Measurements from ENCODE around the gene HES5. TPM values are rescaled to one million over a fixed set of nuclear protein-coding genes. Genes with fewer than 3 reads are reported as not detected.
"Not testable (repeated sequence)": the region's sequence is repeated elsewhere in the genome, so short reads cannot be mapped to it uniquely, and the experiment has no call there.

The HES5 gene
- polyA plus RNA-seq, 3 donors, result not detected

DNA sequence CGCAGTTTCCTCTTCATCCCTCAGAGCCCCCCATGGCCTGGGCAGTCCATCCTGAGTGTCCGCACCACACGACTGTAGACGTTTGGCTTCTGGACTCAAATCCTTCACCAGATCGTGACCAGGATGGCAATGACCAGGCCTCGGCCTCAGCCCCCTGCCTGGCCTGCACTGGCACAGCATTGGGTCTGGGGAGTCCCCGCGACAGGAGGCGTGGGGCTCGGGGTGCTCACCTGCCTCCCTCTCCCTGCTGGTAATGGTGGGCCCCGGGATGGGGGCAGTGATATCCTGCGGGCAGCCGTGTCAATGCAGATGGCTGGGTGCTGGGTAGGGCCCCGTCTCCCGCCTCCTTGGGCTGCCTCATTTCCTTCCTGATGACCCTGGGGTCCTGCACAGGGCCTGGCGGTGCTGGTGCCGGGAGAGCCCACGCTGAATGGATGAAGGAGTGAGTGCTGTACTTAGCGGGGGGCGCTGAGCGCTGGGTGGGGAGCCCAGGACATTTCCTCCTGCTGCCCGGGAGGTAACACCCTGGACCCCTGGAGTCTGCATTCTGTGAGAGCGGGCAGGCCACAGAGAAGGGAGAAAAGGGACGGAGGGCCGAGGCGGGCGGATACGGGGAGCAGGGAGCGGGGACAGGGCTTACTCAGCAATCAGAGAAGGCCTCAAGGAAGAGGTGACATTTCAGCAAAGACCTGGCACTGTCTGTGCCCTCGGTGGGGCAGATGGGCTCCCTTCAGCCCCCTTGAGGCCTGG, 24.0 kb upstream of the HES5 start:
- peak overlapping the region in 1 of 2 donors; percentile 55 for H3K4me3 Mint-ChIP-seq
- Histone ChIP-seq H3K36me3 (replicated peaks in 1 of 2; ENCODE audit: control insufficient read depth in 1 of 2, insufficient read depth in 2 of 2, low read length in 2 of 2) (peaks cover 14 to 16% of the 10 kb centered on the region in 2 donors), H3K4me1 (ENCODE audit: control insufficient read depth in 1 of 2, insufficient read depth in 2 of 2, low read length in 2 of 2) (peaks cover 51 to 56% of the 10 kb centered on the region in 2 donors), H3K9me3 (replicated peaks in 1 of 2; ENCODE audit: control insufficient read depth in 1 of 2, insufficient read depth in 1 of 2, low read length in 2 of 2) (no peaks in the 10 kb centered on the region), H3K27ac (ENCODE audit: low read depth in 1 of 2, low read length in 2 of 2) (no peak overlapping the region), H2AFZ (ENCODE audit: insufficient read depth, low read depth, low read length, poor library complexity, severe bottlenecking) (no peak overlapping the region), H4K20me1 (ENCODE audit: insufficient read depth, low read length) (peaks cover 14% of the 10 kb centered on the region), H3K4me3 (replicated peaks in 1 of 3; ENCODE audit: low read depth in 2 of 3, low read length in 3 of 3) (no peak overlapping the region), H3K9ac (ENCODE audit: insufficient read depth, low read length, poor library complexity, severe bottlenecking) (no peak overlapping the region), H3K4me2 (replicated peaks; ENCODE audit: extremely low read depth, low read length, poor library complexity, severe bottlenecking) (peak overlapping the region; percentile 97), H3K79me2 (ENCODE audit: insufficient read depth, low read length) (peaks cover 27% of the 10 kb centered on the region), H3K27me3 (ENCODE audit: control insufficient read depth in 2 of 2, insufficient read depth in 2 of 2, low read length in 2 of 2) (no peaks in the 10 kb centered on the region)
- TF ChIP-seq, protein P1, sequence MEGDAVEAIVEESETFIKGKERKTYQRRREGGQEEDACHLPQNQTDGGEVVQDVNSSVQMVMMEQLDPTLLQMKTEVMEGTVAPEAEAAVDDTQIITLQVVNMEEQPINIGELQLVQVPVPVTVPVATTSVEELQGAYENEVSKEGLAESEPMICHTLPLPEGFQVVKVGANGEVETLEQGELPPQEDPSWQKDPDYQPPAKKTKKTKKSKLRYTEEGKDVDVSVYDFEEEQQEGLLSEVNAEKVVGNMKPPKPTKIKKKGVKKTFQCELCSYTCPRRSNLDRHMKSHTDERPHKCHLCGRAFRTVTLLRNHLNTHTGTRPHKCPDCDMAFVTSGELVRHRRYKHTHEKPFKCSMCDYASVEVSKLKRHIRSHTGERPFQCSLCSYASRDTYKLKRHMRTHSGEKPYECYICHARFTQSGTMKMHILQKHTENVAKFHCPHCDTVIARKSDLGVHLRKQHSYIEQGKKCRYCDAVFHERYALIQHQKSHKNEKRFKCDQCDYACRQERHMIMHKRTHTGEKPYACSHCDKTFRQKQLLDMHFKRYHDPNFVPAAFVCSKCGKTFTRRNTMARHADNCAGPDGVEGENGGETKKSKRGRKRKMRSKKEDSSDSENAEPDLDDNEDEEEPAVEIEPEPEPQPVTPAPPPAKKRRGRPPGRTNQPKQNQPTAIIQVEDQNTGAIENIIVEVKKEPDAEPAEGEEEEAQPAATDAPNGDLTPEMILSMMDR (IDR thresholded peaks at IDR 0.05), result no peak
- peaks cover 13 to 16% of the 10 kb centered on the region in 2 donors for H3K36me3 Mint-ChIP-seq
- WGBS (ENCODE audit: insufficient coverage), result 83% methylated on average over 25 of the region's 30 CpGs
- peaks cover 0 to 3% (median 0%) of the 10 kb centered on the region in 7 donors for H3K9me3 Mint-ChIP-seq
- H3K27me3 Mint-ChIP-seq (ENCODE audit: low read depth in 3 of 3), result peaks cover 9 to 16% (median 14%) of the 10 kb centered on the region in 3 donors
- intact Hi-C loops (cut with micrococcal nuclease), result no loop called here
- peaks cover 40% of the 10 kb centered on the region for H3K4me1 Mint-ChIP-seq
- DNase-seq, result no peak
- H3K27ac Mint-ChIP-seq, result peak overlapping the region in 5 of 7 donors; percentile 55 to 98 (median 97)

DNA sequence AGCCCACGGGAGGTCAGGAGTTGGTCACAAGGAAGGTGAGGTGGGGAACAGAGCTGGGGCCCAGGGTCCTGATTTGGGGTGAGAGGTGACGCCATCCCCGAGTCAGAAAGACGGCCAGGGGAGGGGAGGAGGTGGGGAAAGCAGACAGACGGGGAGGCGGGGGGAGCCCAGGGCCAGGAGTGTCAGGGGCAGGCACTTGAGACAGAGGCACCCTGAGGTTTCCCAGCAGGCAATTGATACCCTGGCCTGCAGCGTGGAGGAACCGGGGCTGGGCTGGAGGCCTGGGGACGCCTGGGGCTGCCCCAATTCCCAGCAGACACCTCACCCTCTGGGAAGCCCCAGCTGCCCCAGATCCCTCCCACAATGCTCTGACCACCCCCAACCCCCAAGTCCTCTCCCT, 23.0 kb upstream of the HES5 start:
- H3K27ac ChIP-seq (ENCODE audit: low read depth in 1 of 2, low read length in 2 of 2); H3K36me3 ChIP-seq (replicated peaks in 1 of 2; ENCODE audit: control insufficient read depth in 1 of 2, insufficient read depth in 2 of 2, low read length in 2 of 2); H3K36me3 Mint-ChIP-seq; H3K9ac ChIP-seq (ENCODE audit: insufficient read depth, low read length, poor library complexity, severe bottlenecking); H3K9me3 ChIP-seq (replicated peaks in 1 of 2; ENCODE audit: control insufficient read depth in 1 of 2, insufficient read depth in 1 of 2, low read length in 2 of 2); H3K27me3 ChIP-seq (ENCODE audit: control insufficient read depth in 2 of 2, insufficient read depth in 2 of 2, low read length in 2 of 2); H3K27ac Mint-ChIP-seq; H3K4me2 ChIP-seq (replicated peaks; ENCODE audit: extremely low read depth, low read length, poor library complexity, severe bottlenecking); intact Hi-C loops (cut with micrococcal nuclease); H3K9me3 Mint-ChIP-seq; DNase-seq; H2AFZ ChIP-seq (ENCODE audit: insufficient read depth, low read depth, low read length, poor library complexity, severe bottlenecking); H4K20me1 ChIP-seq (ENCODE audit: insufficient read depth, low read length); H3K4me3 Mint-ChIP-seq; H3K4me3 ChIP-seq (replicated peaks in 1 of 3; ENCODE audit: low read depth in 2 of 3, low read length in 3 of 3): not testable (repeated sequence)
- Histone ChIP-seq H3K79me2 (ENCODE audit: insufficient read depth, low read length) (peaks cover 22% of the 10 kb centered on the region), H3K4me1 (ENCODE audit: control insufficient read depth in 1 of 2, insufficient read depth in 2 of 2, low read length in 2 of 2) (peaks cover 54 to 58% of the 10 kb centered on the region in 2 donors)
- 74% methylated on average over 5 of the region's 9 CpGs for WGBS (ENCODE audit: insufficient coverage)
- peaks cover 9 to 16% (median 13%) of the 10 kb centered on the region in 3 donors for H3K27me3 Mint-ChIP-seq (ENCODE audit: low read depth in 3 of 3)
- H3K4me1 Mint-ChIP-seq, result peaks cover 40% of the 10 kb centered on the region
